ENCODE results near the gene TTC38.

TTC38 gene

DNA sequence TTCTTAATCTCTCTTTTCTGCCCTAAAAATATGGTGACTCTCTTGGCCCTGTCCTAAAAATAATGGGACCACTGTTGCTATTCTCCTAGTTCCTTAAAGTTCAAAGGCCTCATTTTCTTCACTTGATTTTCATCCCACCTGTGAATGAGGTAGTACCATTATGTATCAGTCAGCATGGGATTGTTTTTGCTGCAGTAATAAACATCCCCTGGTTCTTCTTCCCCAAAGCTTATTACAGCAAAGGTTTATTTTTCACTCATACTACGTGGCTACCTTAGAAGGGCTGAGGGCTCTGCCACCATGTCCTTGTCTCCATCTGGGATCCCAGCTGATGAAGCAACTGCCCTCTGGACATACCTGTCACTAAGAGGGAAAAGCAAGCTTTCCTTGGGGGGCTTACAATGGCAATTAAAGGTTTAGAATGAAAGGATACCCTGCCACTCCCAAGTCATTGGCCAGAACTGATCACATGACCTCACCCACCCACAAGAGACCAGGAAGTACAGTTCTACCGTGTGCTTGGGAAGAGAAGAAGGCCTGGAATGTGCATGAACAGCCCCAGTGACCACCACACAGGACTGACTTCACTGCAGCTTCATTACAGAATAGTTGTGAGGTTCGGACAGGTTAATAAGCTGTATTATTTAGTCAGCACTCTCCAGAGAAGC is 7.8 kb downstream of the TTC38 start:
- H3K27me3 Mint-ChIP-seq (ENCODE audit: low read depth): no peaks in the 10 kb centered on the region
- H3K4me1 Mint-ChIP-seq: no peaks in the 10 kb centered on the region
- H3K4me3 Mint-ChIP-seq: no peak overlapping the region
- TF ChIP-seq, protein P1, sequence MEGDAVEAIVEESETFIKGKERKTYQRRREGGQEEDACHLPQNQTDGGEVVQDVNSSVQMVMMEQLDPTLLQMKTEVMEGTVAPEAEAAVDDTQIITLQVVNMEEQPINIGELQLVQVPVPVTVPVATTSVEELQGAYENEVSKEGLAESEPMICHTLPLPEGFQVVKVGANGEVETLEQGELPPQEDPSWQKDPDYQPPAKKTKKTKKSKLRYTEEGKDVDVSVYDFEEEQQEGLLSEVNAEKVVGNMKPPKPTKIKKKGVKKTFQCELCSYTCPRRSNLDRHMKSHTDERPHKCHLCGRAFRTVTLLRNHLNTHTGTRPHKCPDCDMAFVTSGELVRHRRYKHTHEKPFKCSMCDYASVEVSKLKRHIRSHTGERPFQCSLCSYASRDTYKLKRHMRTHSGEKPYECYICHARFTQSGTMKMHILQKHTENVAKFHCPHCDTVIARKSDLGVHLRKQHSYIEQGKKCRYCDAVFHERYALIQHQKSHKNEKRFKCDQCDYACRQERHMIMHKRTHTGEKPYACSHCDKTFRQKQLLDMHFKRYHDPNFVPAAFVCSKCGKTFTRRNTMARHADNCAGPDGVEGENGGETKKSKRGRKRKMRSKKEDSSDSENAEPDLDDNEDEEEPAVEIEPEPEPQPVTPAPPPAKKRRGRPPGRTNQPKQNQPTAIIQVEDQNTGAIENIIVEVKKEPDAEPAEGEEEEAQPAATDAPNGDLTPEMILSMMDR (IDR thresholded peaks at IDR 0.05; ENCODE audit: unreplicated experiment in 3 of 3): no peak
- H3K36me3 Mint-ChIP-seq (ENCODE audit: low read depth): peaks cover 41% of the 10 kb centered on the region
- no peak overlapping the region for H3K27ac Mint-ChIP-seq
- H3K9me3 Mint-ChIP-seq: no peaks in the 10 kb centered on the region

DNA sequence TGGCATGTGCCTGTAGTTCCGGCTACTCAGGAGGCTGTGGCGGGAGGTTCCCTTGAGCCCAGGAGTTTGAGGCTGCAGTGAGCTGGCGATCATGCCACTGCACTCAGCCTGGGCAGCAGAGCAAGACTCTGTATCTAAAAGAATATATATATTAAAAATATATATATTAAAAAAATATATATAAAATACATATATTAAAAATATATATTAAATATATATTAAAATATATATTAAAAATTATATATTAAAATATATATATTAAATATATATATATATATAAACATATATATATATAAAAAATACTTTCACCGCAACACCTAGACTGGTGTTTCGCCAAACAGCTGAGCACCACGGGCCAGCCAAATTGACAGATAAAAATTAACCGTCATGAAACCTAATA is 8.8 kb downstream of the TTC38 start:
- peaks cover 46% of the 10 kb centered on the region for H3K36me3 Mint-ChIP-seq (ENCODE audit: low read depth)

GRCh38 chr22:46278656-46279645 is 11.1 kb downstream of the TTC38 start:
- TF ChIP-seq, protein P1 (IDR thresholded peaks at IDR 0.05; ENCODE audit: unreplicated experiment in 3 of 3): no peak
- Mint-ChIP-seq H3K9me3 (no peaks in the 10 kb centered on the region), H3K4me3 (no peak overlapping the region), H3K4me1 (no peaks in the 10 kb centered on the region), H3K27me3 (ENCODE audit: low read depth) (no peaks in the 10 kb centered on the region), H3K36me3 (ENCODE audit: low read depth) (peaks cover 48% of the 10 kb centered on the region), H3K27ac (no peak overlapping the region)

More for the DNA sequence above, 8.8 kb downstream of the TTC38 start:
- Mint-ChIP-seq H3K9me3 (no peaks in the 10 kb centered on the region), H3K4me3 (no peak overlapping the region), H3K4me1 (no peaks in the 10 kb centered on the region), H3K27me3 (ENCODE audit: low read depth) (no peaks in the 10 kb centered on the region), H3K27ac (no peak overlapping the region)
- TF ChIP-seq, protein P1 (IDR thresholded peaks at IDR 0.05; ENCODE audit: unreplicated experiment in 3 of 3): no peak

DNA sequence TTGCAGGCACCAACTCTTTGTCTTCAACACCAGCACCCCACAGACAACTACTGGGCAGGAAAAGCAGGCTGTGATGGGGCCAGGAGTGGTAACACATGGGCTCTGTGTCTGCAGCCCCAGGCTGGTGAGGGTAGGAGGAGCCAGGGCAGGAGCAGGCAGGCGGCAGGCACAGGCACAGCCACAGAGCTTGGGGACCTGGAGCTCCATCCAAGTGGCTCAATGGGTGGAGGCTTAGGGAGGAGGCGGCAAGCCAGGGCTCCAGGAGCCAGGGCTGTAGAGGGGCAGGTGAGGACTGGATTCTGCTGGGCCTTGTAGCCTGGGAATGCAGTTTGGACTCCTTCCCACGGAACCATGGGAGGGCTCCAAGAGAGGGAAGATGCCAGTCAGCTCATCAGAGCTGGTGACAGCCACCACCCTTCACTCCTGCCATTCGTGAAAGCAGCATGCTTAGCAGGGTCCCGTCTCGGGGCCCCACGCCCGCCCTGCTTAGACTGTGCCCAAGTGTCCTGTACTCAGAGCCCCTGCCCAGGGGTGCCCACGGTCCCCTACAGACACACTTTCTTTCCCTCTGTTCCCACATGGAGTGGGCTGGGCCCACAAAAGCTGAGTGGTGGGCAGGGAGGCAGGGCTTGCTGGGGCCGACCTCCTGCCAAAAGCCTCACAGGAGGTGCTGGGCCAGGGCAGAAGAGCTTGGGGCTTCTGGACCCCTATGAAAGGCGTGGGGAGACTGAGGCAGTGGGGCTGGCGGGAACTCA is 12.4 kb downstream of the TTC38 start:
- no peak overlapping the region for H3K27ac Mint-ChIP-seq
- TF ChIP-seq, protein P1 (IDR thresholded peaks at IDR 0.05; ENCODE audit: unreplicated experiment in 3 of 3): no peak
- no peak overlapping the region for H3K4me3 Mint-ChIP-seq
- H3K9me3 Mint-ChIP-seq: no peaks in the 10 kb centered on the region
- peaks cover 47% of the 10 kb centered on the region for H3K36me3 Mint-ChIP-seq (ENCODE audit: low read depth)
- no peaks in the 10 kb centered on the region for H3K4me1 Mint-ChIP-seq
- no peaks in the 10 kb centered on the region for H3K27me3 Mint-ChIP-seq (ENCODE audit: low read depth)

- TF ChIP-seq, protein P1 (IDR thresholded peaks at IDR 0.05; ENCODE audit: unreplicated experiment in 3 of 3): no peak
- H3K27me3 Mint-ChIP-seq (ENCODE audit: low read depth): no peaks in the 10 kb centered on the region
- no peaks in the 10 kb centered on the region for H3K4me1 Mint-ChIP-seq
- peaks cover 47% of the 10 kb centered on the region for H3K36me3 Mint-ChIP-seq (ENCODE audit: low read depth)
- no peaks in the 10 kb centered on the region for H3K9me3 Mint-ChIP-seq
- no peak overlapping the region for H3K4me3 Mint-ChIP-seq
- no peak overlapping the region for H3K27ac Mint-ChIP-seq
Measured at GRCh38 chr22:46280999-46281623, 13.3 kb downstream of the TTC38 start.
